Measurements from ENCODE around the gene SEC14L3.

Gene SEC14L3

DNA sequence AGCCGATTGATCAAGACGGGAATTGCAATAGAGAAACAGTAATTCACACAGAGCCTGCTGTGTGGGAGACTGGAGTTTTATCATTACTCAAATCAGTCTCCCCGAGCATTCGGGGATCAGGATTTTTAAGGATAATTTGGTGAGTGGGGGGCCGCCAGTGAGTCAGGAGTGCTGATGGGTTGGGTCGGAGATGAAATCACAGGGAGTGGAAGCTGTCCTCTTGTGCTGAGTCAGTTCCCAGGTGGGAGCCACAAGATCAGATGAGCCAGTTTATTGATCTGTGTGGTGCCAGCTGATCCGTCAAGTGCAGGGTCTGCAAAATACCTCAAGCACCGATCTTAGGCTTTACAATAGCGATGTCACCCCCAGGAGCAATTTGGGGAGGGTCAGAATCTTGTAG is 30.7 kb downstream of the SEC14L3 start:
- H3K4me3 ChIP-seq (ENCODE audit: control insufficient read depth, low read depth, low read length): no peak overlapping the region
- TF ChIP-seq, protein P1, sequence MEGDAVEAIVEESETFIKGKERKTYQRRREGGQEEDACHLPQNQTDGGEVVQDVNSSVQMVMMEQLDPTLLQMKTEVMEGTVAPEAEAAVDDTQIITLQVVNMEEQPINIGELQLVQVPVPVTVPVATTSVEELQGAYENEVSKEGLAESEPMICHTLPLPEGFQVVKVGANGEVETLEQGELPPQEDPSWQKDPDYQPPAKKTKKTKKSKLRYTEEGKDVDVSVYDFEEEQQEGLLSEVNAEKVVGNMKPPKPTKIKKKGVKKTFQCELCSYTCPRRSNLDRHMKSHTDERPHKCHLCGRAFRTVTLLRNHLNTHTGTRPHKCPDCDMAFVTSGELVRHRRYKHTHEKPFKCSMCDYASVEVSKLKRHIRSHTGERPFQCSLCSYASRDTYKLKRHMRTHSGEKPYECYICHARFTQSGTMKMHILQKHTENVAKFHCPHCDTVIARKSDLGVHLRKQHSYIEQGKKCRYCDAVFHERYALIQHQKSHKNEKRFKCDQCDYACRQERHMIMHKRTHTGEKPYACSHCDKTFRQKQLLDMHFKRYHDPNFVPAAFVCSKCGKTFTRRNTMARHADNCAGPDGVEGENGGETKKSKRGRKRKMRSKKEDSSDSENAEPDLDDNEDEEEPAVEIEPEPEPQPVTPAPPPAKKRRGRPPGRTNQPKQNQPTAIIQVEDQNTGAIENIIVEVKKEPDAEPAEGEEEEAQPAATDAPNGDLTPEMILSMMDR (IDR thresholded peaks at IDR 0.05; ENCODE audit: control insufficient read depth, insufficient read depth, low read depth, low read length, missing control alignments): no peak
- no peak for DNase-seq (ENCODE audit: low read depth)

DNA sequence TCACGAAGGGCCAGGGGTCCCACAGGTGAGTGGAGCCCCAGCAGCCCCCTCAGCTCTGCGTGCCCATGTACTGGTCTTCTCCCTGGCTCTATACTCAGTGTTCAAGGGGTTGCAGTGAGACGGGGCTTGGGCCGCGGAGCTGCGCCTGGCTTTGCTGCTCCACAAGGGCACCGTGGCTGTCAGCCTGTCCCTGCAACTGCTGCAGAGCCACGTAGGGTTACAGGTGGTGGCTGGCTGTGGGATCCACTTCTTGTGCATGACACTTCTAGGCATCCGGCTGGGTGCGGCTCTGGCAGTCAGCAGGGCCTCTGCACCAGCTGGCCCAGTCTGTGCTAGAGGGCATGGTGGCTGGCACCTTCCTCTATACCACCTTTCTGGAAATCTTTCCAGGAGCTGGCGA is 32.0 kb downstream of the SEC14L3 start:
- DNase-seq (ENCODE audit: low read depth): no peak
- H3K4me3 ChIP-seq (ENCODE audit: control insufficient read depth, low read depth, low read length): no peak overlapping the region
- TF ChIP-seq, protein P1 (IDR thresholded peaks at IDR 0.05; ENCODE audit: control insufficient read depth, insufficient read depth, low read depth, low read length, missing control alignments): no peak

DNA sequence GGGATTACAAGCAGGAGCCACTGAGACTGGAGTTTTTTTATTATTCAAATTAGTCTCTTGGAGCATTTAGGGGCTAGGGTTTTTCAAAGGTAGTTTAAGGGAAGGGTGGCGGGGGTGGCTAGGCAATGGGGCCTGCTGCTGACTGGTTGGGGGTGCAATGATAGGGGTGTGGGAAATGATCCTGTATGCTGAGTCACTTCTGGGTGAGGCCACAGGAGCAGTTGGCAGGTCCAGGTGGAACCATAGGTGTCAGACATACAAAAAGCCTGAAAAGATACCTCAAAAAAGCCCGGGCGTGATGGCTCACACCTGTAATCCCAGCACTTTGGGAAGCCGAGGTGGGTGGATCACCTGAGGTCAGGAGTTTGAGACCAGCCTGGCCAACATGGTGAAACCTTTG is 32.6 kb downstream of the SEC14L3 start:
- DNase-seq (ENCODE audit: low read depth): no peak
- TF ChIP-seq, protein P1 (IDR thresholded peaks at IDR 0.05; ENCODE audit: control insufficient read depth, insufficient read depth, low read depth, low read length, missing control alignments): no peak
- no peak overlapping the region for H3K4me3 ChIP-seq (ENCODE audit: control insufficient read depth, low read depth, low read length)

DNA sequence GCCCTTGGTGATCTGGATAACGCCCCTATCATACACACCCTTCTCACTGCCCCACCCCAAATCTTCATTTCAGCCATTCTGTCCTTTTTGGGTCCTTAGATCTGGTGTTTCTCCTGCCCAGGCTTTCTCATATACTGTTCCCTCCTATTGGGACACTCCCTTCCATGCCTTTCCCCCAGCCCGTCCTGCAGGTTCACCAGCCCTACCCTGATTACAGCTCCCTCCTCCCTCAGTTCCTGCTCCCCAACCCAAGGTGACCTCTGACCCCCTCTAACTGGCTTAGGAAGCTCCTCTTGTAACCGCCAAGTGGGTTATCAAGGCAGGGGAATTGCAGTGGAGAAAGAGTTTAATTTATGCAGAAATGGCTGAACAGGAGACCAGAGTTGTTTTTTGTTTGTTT is 33.3 kb downstream of the SEC14L3 start:
- no peak overlapping the region for H3K4me3 ChIP-seq (ENCODE audit: control insufficient read depth, low read depth, low read length)
- TF ChIP-seq, protein P1 (IDR thresholded peaks at IDR 0.05; ENCODE audit: control insufficient read depth, insufficient read depth, low read depth, low read length, missing control alignments): no peak
- no peak for DNase-seq (ENCODE audit: low read depth)

DNA sequence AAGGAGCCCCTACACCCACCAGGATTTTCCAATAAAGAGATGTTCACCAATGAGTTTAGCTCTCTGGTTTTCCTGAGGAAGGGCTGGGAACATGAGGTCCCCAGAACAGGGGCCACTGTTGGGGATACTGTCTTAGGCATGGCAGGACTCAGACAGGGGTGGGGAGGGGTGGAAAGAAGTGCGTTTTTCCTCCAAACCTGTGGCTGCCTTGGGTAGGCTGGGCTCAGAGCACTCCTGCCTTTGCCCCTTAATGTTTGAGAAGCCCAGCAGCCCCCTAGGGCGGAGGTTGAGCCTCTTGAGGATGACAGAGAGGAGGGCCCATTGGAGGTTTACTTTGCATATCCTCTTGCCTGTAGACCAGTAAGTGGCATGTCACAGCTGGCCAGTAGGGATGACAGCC is 35.6 kb downstream of the SEC14L3 start:
- TF ChIP-seq, protein P1 (IDR thresholded peaks at IDR 0.05; ENCODE audit: control insufficient read depth, insufficient read depth, low read depth, low read length, missing control alignments): no peak
- no peak for DNase-seq (ENCODE audit: low read depth)
- no peak overlapping the region for H3K4me3 ChIP-seq (ENCODE audit: control insufficient read depth, low read depth, low read length)

DNA sequence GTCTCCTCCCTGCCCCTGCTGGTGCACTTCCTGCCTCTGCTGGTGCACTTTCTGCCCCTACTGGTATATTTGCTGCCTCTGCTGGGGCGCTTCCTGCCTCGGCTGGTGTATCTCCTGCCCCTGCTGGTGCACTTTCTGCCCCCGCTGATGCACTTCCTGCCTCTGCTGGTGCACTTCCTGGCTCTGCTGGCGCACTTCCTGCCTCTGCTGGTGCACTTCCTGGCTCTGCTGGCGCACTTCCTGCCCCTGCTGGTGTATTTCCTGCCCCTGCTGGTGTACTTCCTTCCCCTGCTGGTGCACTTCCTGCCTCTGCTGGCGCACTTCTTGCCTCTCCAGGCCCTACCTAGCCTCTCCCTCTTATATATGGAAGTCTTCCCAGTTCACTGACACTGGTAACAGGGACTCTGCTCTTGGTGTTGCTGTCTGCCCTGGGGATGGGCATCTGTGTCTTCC is 36.1 kb downstream of the SEC14L3 start:
- no peak overlapping the region for H3K4me3 ChIP-seq (ENCODE audit: control insufficient read depth, low read depth, low read length)
- TF ChIP-seq, protein P1 (IDR thresholded peaks at IDR 0.05; ENCODE audit: control insufficient read depth, insufficient read depth, low read depth, low read length, missing control alignments): no peak
- DNase-seq (ENCODE audit: low read depth): no peak

DNA sequence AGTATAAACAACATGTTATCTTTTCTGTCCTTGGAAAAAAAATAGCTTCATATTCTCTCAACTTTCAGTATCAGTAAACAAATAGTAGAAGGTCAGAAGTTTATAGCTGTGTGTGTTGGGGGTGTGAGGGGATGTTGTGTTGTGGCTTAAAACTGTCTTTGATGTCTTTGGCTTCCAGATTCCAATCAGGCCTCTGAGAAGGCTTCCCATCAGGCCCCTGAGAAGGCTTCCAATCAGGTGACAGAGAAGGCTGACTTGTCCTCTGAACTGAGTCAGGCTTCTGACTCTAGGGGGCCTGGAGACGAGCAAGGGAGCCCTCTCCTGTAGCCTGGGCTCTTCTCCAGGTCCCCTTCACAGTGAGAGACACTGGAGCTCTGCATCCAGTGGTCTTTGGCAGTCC is 37.0 kb downstream of the SEC14L3 start:
- TF ChIP-seq, protein P1 (IDR thresholded peaks at IDR 0.05; ENCODE audit: control insufficient read depth, insufficient read depth, low read depth, low read length, missing control alignments): no peak
- DNase-seq (ENCODE audit: low read depth): no peak
- H3K4me3 ChIP-seq (ENCODE audit: control insufficient read depth, low read depth, low read length): no peak overlapping the region

All from AG09309 (cell line).